ENCODE measurements around the gene ALDH1A3. TPM values are rescaled to one million over a fixed set of nuclear protein-coding genes. Genes with fewer than 3 reads are reported as not detected.

The ALDH1A3 gene
- total and polyA plus RNA-seq, 5 donors from 2014 or later, result not detected

DNA sequence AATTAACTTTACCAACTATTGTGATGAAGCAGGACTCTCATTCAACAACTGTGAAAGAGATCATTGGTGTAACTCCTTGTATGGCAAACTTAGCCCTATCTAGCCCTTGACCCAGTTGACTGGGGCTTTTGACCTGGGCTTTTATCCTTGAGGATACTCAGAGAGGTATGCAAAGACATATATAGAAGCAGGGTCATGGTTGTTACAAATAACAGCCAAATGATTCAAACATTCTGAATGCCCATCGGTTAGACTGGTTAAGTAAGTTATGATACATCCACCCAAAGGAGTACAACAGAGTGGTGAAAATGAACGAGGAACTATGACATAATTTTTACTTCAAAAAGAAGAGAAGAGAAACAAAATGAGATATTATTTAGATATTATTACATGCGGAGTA is 38.2 kb upstream of the ALDH1A3 start:
- Histone ChIP-seq H3K4me3 (ENCODE audit: low read depth, low read length) (no peak overlapping the region), H3K27me3 (ENCODE audit: control insufficient read depth, insufficient read depth, low read length) (no peaks in the 10 kb centered on the region), H3K9me3 (ENCODE audit: control insufficient read depth in 2 of 2, low read length in 2 of 2) (no peaks in the 10 kb centered on the region), H3K36me3 (ENCODE audit: control insufficient read depth, insufficient read depth, low read length) (no peaks in the 10 kb centered on the region), H3K27ac (ENCODE audit: insufficient read depth, low read length, poor library complexity, severe bottlenecking) (no peak overlapping the region), H3K4me1 (ENCODE audit: control insufficient read depth, insufficient read depth, low read length, poor library complexity, severe bottlenecking) (no peaks in the 10 kb centered on the region)
- ATAC-seq (ENCODE audit: low read depth in 2 of 2), result no peak
- DNase-seq, result no peak
- Mint-ChIP-seq H3K9me3 (no peaks in the 10 kb centered on the region), H3K4me3 (no peak overlapping the region), H3K36me3 (no peaks in the 10 kb centered on the region), H3K27me3 (no peaks in the 10 kb centered on the region), H3K4me1 (no peaks in the 10 kb centered on the region), H3K27ac (no peak overlapping the region)

DNA sequence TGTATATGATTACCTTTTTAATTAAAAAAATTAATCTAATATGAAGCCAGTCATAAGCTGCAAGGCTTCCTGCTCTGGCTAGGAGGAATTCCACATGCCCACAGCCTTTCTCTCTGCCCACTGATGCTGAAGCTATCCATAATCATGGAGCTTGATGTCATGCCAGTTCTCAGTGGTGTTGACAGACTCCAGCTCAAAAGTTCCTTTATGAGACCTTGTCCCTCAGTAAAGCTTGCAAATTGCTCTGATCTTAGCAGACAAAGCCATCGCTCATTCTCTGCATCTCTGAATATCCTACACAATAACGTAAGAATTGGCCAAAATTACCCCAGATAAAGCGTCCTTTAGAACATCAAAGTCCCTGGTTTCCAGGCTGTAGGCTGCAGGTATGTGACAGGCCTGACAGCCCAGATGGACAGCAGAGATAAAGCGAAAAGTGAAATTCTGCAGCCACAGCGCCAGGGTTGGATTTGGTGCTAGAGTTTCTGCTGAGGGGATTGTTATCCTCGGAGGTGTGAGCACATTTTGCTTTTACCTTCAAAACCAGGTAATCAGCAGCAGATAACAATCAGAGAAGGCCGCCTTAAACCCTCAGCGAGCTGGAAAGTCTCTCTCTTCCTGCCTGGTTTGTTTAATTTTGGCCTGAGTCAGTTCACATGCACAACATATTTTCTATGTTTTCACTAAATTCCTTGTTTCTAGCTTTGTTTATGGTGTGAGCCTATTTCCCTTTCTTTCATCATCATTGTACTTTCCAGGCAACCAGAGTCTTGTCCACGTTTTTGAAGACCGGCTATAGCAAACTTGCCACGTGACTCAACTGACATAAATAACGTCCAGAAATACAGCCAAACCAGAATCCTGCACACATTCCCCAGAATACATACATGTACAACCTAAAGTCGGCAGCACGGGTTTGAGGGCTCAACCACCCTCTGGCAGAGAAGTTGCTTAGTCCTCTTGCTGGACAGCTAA is 36.6 kb upstream of the ALDH1A3 start:
- Mint-ChIP-seq H3K9me3 (no peaks in the 10 kb centered on the region), H3K4me1 (no peaks in the 10 kb centered on the region), H3K27me3 (peaks cover 7% of the 10 kb centered on the region), H3K36me3 (no peaks in the 10 kb centered on the region), H3K4me3 (no peak overlapping the region), H3K27ac (no peak overlapping the region)
- DNase-seq (no peak), ATAC-seq (ENCODE audit: low read depth in 2 of 2) (no peak)
- Histone ChIP-seq H3K4me1 (ENCODE audit: control insufficient read depth, insufficient read depth, low read length, poor library complexity, severe bottlenecking) (no peaks in the 10 kb centered on the region), H3K4me3 (ENCODE audit: low read depth, low read length) (no peak overlapping the region), H3K9me3 (ENCODE audit: control insufficient read depth in 2 of 2, low read length in 2 of 2) (no peaks in the 10 kb centered on the region), H3K27ac (ENCODE audit: insufficient read depth, low read length, poor library complexity, severe bottlenecking) (no peak overlapping the region), H3K36me3 (ENCODE audit: control insufficient read depth, insufficient read depth, low read length) (no peaks in the 10 kb centered on the region), H3K27me3 (ENCODE audit: control insufficient read depth, insufficient read depth, low read length) (peaks cover 2% of the 10 kb centered on the region)

DNA sequence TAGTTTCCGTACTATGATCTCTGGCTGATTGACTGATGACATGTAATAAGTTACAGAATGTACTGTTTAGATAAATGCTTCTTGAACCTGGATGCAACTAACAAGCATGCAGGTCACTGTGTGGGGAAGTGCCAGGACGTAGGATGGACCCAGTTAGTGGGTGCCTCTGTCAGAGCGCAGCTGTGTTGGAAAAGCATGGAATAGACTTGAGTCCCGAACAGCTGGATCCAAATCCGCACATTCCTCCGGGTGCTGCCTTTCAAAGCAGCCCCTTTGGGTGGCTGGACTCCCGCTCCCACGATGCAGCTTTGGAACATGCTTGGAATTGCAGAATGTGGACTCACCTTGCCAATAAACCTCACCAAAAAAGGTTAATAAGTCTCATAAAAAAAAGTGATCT is 35.5 kb upstream of the ALDH1A3 start:
- DNase-seq, result no peak
- Histone ChIP-seq H3K36me3 (ENCODE audit: control insufficient read depth, insufficient read depth, low read length) (no peaks in the 10 kb centered on the region), H3K27ac (ENCODE audit: insufficient read depth, low read length, poor library complexity, severe bottlenecking) (no peak overlapping the region), H3K4me3 (ENCODE audit: low read depth, low read length) (no peak overlapping the region), H3K9me3 (ENCODE audit: control insufficient read depth in 2 of 2, low read length in 2 of 2) (no peaks in the 10 kb centered on the region), H3K27me3 (ENCODE audit: control insufficient read depth, insufficient read depth, low read length) (peaks cover 4% of the 10 kb centered on the region), H3K4me1 (ENCODE audit: control insufficient read depth, insufficient read depth, low read length, poor library complexity, severe bottlenecking) (peaks cover 1% of the 10 kb centered on the region)
- Mint-ChIP-seq H3K9me3 (no peaks in the 10 kb centered on the region), H3K27me3 (peaks cover 7% of the 10 kb centered on the region), H3K4me1 (peaks cover 0 to 2% (median under 1%) of the 10 kb centered on the region in 4 donors), H3K36me3 (no peaks in the 10 kb centered on the region), H3K27ac (no peak overlapping the region), H3K4me3 (no peak overlapping the region)
- no peak for ATAC-seq (ENCODE audit: low read depth in 2 of 2)

GRCh38 chr15:100844778-100845177 is 34.9 kb upstream of the ALDH1A3 start:
- DNase-seq, result no peak

GRCh38 chr15:100847194-100847593 is 32.4 kb upstream of the ALDH1A3 start:
- peaks cover 8% of the 10 kb centered on the region for H3K4me1 ChIP-seq (ENCODE audit: control insufficient read depth, insufficient read depth, low read length, poor library complexity, severe bottlenecking)
- H3K4me3 ChIP-seq (ENCODE audit: low read depth, low read length), result no peak overlapping the region
- Mint-ChIP-seq H3K4me3 (no peak overlapping the region), H3K27me3 (peaks cover 15% of the 10 kb centered on the region), H3K4me1 (peaks cover 0 to 5% (median 1%) of the 10 kb centered on the region in 4 donors), H3K9me3 (no peaks in the 10 kb centered on the region), H3K36me3 (no peaks in the 10 kb centered on the region), H3K27ac (no peak overlapping the region)
- H3K27me3 ChIP-seq (ENCODE audit: control insufficient read depth, insufficient read depth, low read length), result peaks cover 4% of the 10 kb centered on the region
- no peaks in the 10 kb centered on the region for H3K9me3 ChIP-seq (ENCODE audit: control insufficient read depth in 2 of 2, low read length in 2 of 2)
- ATAC-seq (ENCODE audit: low read depth in 2 of 2) (no peak), DNase-seq (no peak)
- H3K36me3 ChIP-seq (ENCODE audit: control insufficient read depth, insufficient read depth, low read length), result no peaks in the 10 kb centered on the region
- no peak overlapping the region for H3K27ac ChIP-seq (ENCODE audit: insufficient read depth, low read length, poor library complexity, severe bottlenecking)

More at GRCh38 chr15:100844778-100845177, 34.9 kb upstream of the ALDH1A3 start:
- Mint-ChIP-seq H3K4me3 (no peak overlapping the region), H3K27me3 (peaks cover 7% of the 10 kb centered on the region), H3K27ac (peak overlapping the region in 1 of 3 donors; percentile 32), H3K36me3 (no peaks in the 10 kb centered on the region), H3K4me1 (peaks cover 0 to 5% (median 1%) of the 10 kb centered on the region in 4 donors), H3K9me3 (no peaks in the 10 kb centered on the region)
- no peaks in the 10 kb centered on the region for H3K36me3 ChIP-seq (ENCODE audit: control insufficient read depth, insufficient read depth, low read length)
- no peak overlapping the region for H3K27ac ChIP-seq (ENCODE audit: insufficient read depth, low read length, poor library complexity, severe bottlenecking)
- no peak overlapping the region for H3K4me3 ChIP-seq (ENCODE audit: low read depth, low read length)
- H3K4me1 ChIP-seq (ENCODE audit: control insufficient read depth, insufficient read depth, low read length, poor library complexity, severe bottlenecking), result peaks cover 7% of the 10 kb centered on the region
- H3K9me3 ChIP-seq (ENCODE audit: control insufficient read depth in 2 of 2, low read length in 2 of 2), result no peaks in the 10 kb centered on the region
- no peak for ATAC-seq (ENCODE audit: low read depth in 2 of 2)
- peaks cover 4% of the 10 kb centered on the region for H3K27me3 ChIP-seq (ENCODE audit: control insufficient read depth, insufficient read depth, low read length)

- no peak overlapping the region for H3K27ac ChIP-seq (ENCODE audit: insufficient read depth, low read length, poor library complexity, severe bottlenecking)
- no peaks in the 10 kb centered on the region for H3K36me3 Mint-ChIP-seq
- H3K36me3 ChIP-seq (ENCODE audit: control insufficient read depth, insufficient read depth, low read length), result no peaks in the 10 kb centered on the region
- ATAC-seq (ENCODE audit: low read depth in 2 of 2) (peak; percentile 50 to 58), DNase-seq (peak; percentile 5 to 26 (median 18))
- H3K27me3 Mint-ChIP-seq, result peaks cover 15% of the 10 kb centered on the region
- peak overlapping the region; percentile 53 to 84 (median 68) for H3K4me3 Mint-ChIP-seq
- peaks cover 4% of the 10 kb centered on the region for H3K27me3 ChIP-seq (ENCODE audit: control insufficient read depth, insufficient read depth, low read length)
- peaks cover 0 to 5% (median 1%) of the 10 kb centered on the region in 4 donors for H3K4me1 Mint-ChIP-seq
- H3K4me3 ChIP-seq (ENCODE audit: low read depth, low read length), result peak overlapping the region; percentile 51
- H3K9me3 Mint-ChIP-seq, result no peaks in the 10 kb centered on the region
- H3K27ac Mint-ChIP-seq, result peak overlapping the region in 1 of 3 donors; percentile 47
- H3K9me3 ChIP-seq (ENCODE audit: control insufficient read depth in 2 of 2, low read length in 2 of 2), result no peaks in the 10 kb centered on the region
- H3K4me1 ChIP-seq (ENCODE audit: control insufficient read depth, insufficient read depth, low read length, poor library complexity, severe bottlenecking), result peaks cover 8% of the 10 kb centered on the region
These were observed 30.4 kb upstream of the ALDH1A3 start for GRCh38 chr15:100849021-100849854.

- Histone ChIP-seq H3K9me3 (ENCODE audit: control insufficient read depth in 2 of 2, low read length in 2 of 2) (no peaks in the 10 kb centered on the region), H3K4me3 (ENCODE audit: low read depth, low read length) (no peak overlapping the region), H3K36me3 (ENCODE audit: control insufficient read depth, insufficient read depth, low read length) (no peaks in the 10 kb centered on the region), H3K27ac (ENCODE audit: insufficient read depth, low read length, poor library complexity, severe bottlenecking) (no peak overlapping the region), H3K4me1 (ENCODE audit: control insufficient read depth, insufficient read depth, low read length, poor library complexity, severe bottlenecking) (peaks cover 8% of the 10 kb centered on the region), H3K27me3 (ENCODE audit: control insufficient read depth, insufficient read depth, low read length) (peaks cover 4% of the 10 kb centered on the region)
- Mint-ChIP-seq H3K9me3 (peaks cover 0 to 2% (median 0%) of the 10 kb centered on the region in 7 donors), H3K36me3 (no peaks in the 10 kb centered on the region), H3K4me1 (peaks cover 0 to 5% (median 1%) of the 10 kb centered on the region in 4 donors), H3K27ac (no peak overlapping the region), H3K27me3 (peaks cover 15% of the 10 kb centered on the region), H3K4me3 (peak overlapping the region in 2 of 4 donors; percentile 81 to 84)
- DNase-seq, result no peak
- no peak for ATAC-seq (ENCODE audit: low read depth in 2 of 2)
These were observed 29.8 kb upstream of the ALDH1A3 start for GRCh38 chr15:100849855-100850218.
